Breast epithelium (tissue), 4 donors: ENCODE data around the gene MIEN1. TPM values are rescaled to one million over a fixed set of nuclear protein-coding genes. Genes with fewer than 3 reads are reported as not detected.

Experiments
- DNase-seq, 2 donors: peaks; one replicate each; pipeline ENCODE4 v3.0.0-alpha.2; 2019; ENCODE audit warnings: low spot score in 2 of 2
- H3K27ac ChIP-seq, 2 donors: fragments of 200-600 bp; sonication (generic) in 1 of 2; one replicate each; pipeline ENCODE4 v1.5.1; 2016 to 2019; ENCODE audit warnings: mild to moderate bottlenecking in 1 of 2
- H3K27me3 ChIP-seq, 2 donors: fragments of 200-600 bp; sonication (generic) in 1 of 2; one replicate each; pipeline versions ENCODE4 v1.5.1 to v1.6.0; 2017 to 2019; ENCODE audit warnings: control low read depth in 1 of 2, mild to moderate bottlenecking in 1 of 2
- H3K36me3 ChIP-seq: fragments of 200-600 bp; one replicate; pipeline ENCODE4 v1.5.1; 2019
- H3K4me1 ChIP-seq, 2 donors: fragments of 200-600 bp; sonication (generic); one replicate each; pipeline ENCODE4 v1.5.1; 2016 to 2019; ENCODE audit warnings: control low read depth in 1 of 2
- H3K4me3 ChIP-seq, 3 donors: fragments of 200-600 bp; sonication (generic); 1 replicate in 2 of 3; 2 replicates in 1 of 3; pipeline ENCODE4 v1.5.1; 2016 to 2019; ENCODE audit warnings: mild to moderate bottlenecking in 3 of 3, moderate library complexity in 2 of 3
- H3K9me3 ChIP-seq, 2 donors: fragments of 200-600 bp; sonication (generic) in 1 of 2; one replicate each; pipeline ENCODE4 v1.5.1; 2016 to 2019; ENCODE audit warnings: control low read depth in 1 of 2
- POLR2A ChIP-seq: fragments of 450-650 bp; IDR thresholded peaks from one replicate; pipeline ENCODE4 v1.6.1; 2016; ENCODE audit warnings: antibody characterized with exemption, mild to moderate bottlenecking, moderate library complexity
- POLR2AphosphoS5 ChIP-seq, 3 donors: sonication (generic); formaldehyde crosslinking; IDR thresholded peaks; one replicate each; pipeline ENCODE4 v1.6.1; 2017; ENCODE audit warnings: antibody characterized with exemption in 3 of 3
- intact Hi-C: fragments of 100-400 bp; cut with DNase I; formaldehyde crosslinking; loops from one replicate; pipeline ENCODE4 v1.15.1; 2023; ENCODE audit warnings: low total_unique reads
- total RNA-seq, 3 donors: library from RNA; depleted of rRNA; stranded (reverse); fragments of >200 nt; gene quantifications; one replicate each; pipeline ENCODE4 v1.1.0, GENCODE V29; 2016
- TF ChIP-seq, protein P1 (sequence below), 3 donors: fragments of 450-650 bp; IDR thresholded peaks; one replicate each; pipeline ENCODE4 v1.5.1; 2016 to 2017; ENCODE audit warnings: antibody characterized with exemption in 3 of 3, mild to moderate bottlenecking in 3 of 3, moderate library complexity in 3 of 3

Gene MIEN1
- total RNA-seq, 3 donors from 2014 or later, result 50.7 to 68.2 (median 61.6) TPM

DNA sequence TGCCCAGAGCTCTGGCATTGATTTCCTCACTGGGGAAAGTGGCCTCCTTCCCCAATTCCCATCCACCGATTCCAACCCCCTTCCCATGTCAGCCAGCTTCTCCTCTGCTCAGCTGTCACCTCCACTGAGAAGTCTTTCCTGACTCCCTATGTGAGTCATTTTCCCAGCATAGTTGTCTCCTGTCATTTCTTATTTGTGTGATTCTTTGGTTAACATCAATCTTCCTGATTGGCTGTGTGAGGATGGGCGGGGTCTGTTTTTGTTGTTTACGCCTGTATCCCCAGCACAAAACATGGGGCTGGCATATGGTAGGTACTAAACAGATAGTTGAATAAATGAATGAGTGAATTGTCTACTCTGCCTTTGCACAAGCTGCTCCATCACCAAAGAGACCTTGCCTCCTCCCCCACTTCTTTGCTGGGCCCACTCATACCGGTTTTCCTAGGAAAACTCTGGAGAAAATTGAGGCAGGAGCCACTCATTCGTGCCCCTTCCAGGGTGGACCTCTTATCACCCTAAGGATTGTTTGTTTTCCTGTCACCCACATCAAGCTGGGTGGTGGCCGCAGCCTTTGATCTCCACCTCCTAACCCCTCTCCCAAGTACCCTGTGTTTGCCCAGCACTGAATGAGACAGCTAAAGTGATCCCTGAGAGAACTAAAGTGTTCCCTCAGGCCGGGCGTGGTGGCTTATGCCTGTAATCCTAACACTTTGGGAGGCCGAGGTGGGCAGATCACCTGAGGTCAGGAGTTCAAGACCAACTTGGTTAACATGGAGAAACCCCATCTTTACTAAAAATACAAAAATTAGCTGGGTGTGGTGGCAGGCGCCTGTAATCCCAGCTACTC lies 6.2 kb upstream of the MIEN1 start:
- no peak for TF ChIP-seq POLR2A
- TF ChIP-seq, protein P1, sequence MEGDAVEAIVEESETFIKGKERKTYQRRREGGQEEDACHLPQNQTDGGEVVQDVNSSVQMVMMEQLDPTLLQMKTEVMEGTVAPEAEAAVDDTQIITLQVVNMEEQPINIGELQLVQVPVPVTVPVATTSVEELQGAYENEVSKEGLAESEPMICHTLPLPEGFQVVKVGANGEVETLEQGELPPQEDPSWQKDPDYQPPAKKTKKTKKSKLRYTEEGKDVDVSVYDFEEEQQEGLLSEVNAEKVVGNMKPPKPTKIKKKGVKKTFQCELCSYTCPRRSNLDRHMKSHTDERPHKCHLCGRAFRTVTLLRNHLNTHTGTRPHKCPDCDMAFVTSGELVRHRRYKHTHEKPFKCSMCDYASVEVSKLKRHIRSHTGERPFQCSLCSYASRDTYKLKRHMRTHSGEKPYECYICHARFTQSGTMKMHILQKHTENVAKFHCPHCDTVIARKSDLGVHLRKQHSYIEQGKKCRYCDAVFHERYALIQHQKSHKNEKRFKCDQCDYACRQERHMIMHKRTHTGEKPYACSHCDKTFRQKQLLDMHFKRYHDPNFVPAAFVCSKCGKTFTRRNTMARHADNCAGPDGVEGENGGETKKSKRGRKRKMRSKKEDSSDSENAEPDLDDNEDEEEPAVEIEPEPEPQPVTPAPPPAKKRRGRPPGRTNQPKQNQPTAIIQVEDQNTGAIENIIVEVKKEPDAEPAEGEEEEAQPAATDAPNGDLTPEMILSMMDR (IDR thresholded peaks at IDR 0.05), result no peak
- no peak for TF ChIP-seq POLR2AphosphoS5 (IDR thresholded peaks at IDR 0.05)
- H3K4me3 ChIP-seq, result peak overlapping the region in 1 of 3 donors; percentile 72
- H3K27ac ChIP-seq, result peak overlapping the region; percentile 99
- no peaks in the 10 kb centered on the region for H3K4me1 ChIP-seq
- no peak for DNase-seq
- no peaks in the 10 kb centered on the region for H3K36me3 ChIP-seq
- H3K9me3 ChIP-seq, result no peaks in the 10 kb centered on the region
- intact Hi-C loops, result no loop called here
- H3K27me3 ChIP-seq, result no peaks in the 10 kb centered on the region

DNA sequence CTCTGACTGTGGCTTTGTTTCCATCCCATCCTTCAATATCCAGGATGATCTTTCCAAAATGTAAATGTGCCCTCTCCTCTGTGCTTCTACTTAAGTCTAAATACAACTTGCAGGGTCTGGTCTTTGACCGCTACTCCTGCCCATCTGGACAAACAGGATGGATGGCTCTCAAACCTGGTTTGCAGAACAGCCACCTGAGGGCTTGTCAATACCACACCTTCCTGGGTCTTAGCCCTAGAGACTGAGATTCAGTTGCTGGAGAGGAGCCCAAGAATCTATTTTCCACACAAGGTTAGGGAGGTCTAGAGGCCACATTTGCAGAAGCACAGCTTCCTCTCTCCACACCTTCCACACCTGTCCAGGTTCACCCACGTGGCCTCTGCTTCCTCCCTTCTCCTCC lies 5.5 kb upstream of the MIEN1 start:
- Histone ChIP-seq H3K9me3 (no peaks in the 10 kb centered on the region), H3K27ac (peak overlapping the region; percentile 99), H3K27me3 (no peaks in the 10 kb centered on the region), H3K4me3 (no peak overlapping the region), H3K4me1 (no peaks in the 10 kb centered on the region), H3K36me3 (no peaks in the 10 kb centered on the region)
- intact Hi-C loops, result no loop called here
- no peak for TF ChIP-seq POLR2A
- TF ChIP-seq POLR2AphosphoS5 (IDR thresholded peaks at IDR 0.05), result no peak
- TF ChIP-seq, protein P1 (IDR thresholded peaks at IDR 0.05), result no peak
- no peak for DNase-seq

DNA sequence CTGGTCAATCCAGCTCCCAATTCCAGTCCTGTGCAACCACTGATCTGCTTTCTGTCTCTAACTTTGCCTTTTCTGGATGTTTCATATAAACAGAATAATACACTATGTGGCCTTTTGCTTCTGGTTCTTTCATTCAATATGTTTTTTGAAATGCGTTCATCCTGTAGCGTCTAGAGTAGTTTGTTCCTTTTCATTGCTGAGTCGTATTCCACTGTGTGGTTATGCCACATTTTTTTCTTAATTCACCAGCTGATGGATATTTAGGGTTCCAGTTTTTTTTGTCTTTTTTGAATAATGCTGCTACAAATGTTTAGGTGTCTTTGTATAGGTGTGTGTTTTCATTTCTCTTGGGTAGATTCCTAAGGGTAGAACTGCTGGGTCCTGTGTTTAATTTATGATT lies 2.3 kb upstream of the MIEN1 start:
- DNase-seq, result no peak
- no peak overlapping the region for H3K4me3 ChIP-seq
- peaks cover 4 to 10% of the 10 kb centered on the region in 2 donors for H3K4me1 ChIP-seq
- no peaks in the 10 kb centered on the region for H3K27me3 ChIP-seq
- no peaks in the 10 kb centered on the region for H3K36me3 ChIP-seq
- H3K27ac ChIP-seq, result no peak overlapping the region
- intact Hi-C loops, result loop anchor here (5.0 kb wide), 1 partner anchor 1870 kb away; no protein-coding TSS in a partner anchor
- TF ChIP-seq POLR2A, result no peak
- TF ChIP-seq, protein P1 (IDR thresholded peaks at IDR 0.05), result no peak
- TF ChIP-seq POLR2AphosphoS5 (IDR thresholded peaks at IDR 0.05), result no peak
- no peaks in the 10 kb centered on the region for H3K9me3 ChIP-seq

DNA sequence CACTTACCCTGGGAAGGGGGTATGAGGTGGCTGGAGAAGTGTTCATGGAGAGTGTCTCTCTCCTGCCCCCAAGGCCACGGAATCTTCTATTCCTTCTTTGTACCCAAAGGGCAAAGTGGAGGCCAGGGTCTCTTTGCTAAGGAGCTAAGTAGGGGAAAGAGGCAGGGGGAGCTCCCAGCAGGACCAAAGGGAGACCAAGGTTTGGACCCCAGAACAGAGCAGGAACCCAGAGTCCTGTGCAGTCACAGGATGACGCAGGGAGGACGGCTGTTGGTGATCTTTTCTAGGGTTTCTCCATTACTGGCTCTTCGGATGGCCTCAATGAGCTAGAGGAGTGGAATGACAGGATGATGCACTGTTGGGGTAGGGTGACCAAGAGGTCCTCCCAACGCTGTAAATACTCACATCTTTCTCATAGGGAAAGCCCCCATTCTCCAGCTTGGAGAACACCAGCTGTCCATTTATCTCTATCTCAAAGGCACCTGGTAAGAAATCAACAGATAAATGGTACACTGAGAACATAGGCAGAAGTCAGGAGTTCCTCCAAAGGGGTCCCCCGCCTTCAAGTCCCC lies 966 bp downstream of the MIEN1 start:
- TF ChIP-seq POLR2AphosphoS5 (IDR thresholded peaks at IDR 0.05) (no peak), POLR2A (no peak)
- TF ChIP-seq, protein P1 (IDR thresholded peaks at IDR 0.05), result no peak
- Histone ChIP-seq H3K36me3 (no peaks in the 10 kb centered on the region), H3K9me3 (no peaks in the 10 kb centered on the region), H3K27ac (peak overlapping the region; percentile 97 to 99), H3K4me3 (peak overlapping the region; percentile 75 to 99 (median 77)), H3K27me3 (no peaks in the 10 kb centered on the region), H3K4me1 (peaks cover 4 to 10% of the 10 kb centered on the region in 2 donors)
- no peak for DNase-seq
- intact Hi-C loops, result no loop called here

DNA sequence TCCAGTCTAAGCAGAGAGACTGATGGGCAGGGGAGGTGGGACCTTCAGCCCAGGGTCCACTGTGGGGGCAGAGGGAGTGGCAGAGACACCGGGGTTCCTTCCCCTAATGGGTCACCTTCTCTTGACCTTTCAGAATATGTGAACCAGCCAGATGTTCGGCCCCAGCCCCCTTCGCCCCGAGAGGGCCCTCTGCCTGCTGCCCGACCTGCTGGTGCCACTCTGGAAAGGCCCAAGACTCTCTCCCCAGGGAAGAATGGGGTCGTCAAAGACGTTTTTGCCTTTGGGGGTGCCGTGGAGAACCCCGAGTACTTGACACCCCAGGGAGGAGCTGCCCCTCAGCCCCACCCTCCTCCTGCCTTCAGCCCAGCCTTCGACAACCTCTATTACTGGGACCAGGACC lies 2.8 kb downstream of the MIEN1 start:
- TF ChIP-seq POLR2A, result no peak
- TF ChIP-seq POLR2AphosphoS5 (IDR thresholded peaks at IDR 0.05), result no peak
- TF ChIP-seq, protein P1 (IDR thresholded peaks at IDR 0.05), result no peak
- no peaks in the 10 kb centered on the region for H3K36me3 ChIP-seq
- no peak overlapping the region for H3K4me3 ChIP-seq
- no peaks in the 10 kb centered on the region for H3K9me3 ChIP-seq
- no peak for DNase-seq
- H3K27me3 ChIP-seq, result no peaks in the 10 kb centered on the region
- intact Hi-C loops, result no loop called here
- H3K4me1 ChIP-seq, result peaks cover 4 to 10% of the 10 kb centered on the region in 2 donors
- H3K27ac ChIP-seq, result peak overlapping the region; percentile 43 to 97
